ENCODE data around the gene TMPO. TPM values are rescaled to one million over a fixed set of nuclear protein-coding genes. Genes with fewer than 3 reads are reported as not detected.

Gene TMPO, protein sequence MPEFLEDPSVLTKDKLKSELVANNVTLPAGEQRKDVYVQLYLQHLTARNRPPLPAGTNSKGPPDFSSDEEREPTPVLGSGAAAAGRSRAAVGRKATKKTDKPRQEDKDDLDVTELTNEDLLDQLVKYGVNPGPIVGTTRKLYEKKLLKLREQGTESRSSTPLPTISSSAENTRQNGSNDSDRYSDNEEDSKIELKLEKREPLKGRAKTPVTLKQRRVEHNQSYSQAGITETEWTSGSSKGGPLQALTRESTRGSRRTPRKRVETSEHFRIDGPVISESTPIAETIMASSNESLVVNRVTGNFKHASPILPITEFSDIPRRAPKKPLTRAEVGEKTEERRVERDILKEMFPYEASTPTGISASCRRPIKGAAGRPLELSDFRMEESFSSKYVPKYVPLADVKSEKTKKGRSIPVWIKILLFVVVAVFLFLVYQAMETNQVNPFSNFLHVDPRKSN
- total RNA-seq, result 53.8 and 59.3 TPM in 2 replicates
- long read RNA-seq, full-length matches to known transcripts, result 40 of 62 reads
- long read RNA-seq, partial matches to known transcripts, result 8 of 62 reads
- long read RNA-seq, other reads (novel, unspliced or antisense), result 14 of 62 reads

DNA sequence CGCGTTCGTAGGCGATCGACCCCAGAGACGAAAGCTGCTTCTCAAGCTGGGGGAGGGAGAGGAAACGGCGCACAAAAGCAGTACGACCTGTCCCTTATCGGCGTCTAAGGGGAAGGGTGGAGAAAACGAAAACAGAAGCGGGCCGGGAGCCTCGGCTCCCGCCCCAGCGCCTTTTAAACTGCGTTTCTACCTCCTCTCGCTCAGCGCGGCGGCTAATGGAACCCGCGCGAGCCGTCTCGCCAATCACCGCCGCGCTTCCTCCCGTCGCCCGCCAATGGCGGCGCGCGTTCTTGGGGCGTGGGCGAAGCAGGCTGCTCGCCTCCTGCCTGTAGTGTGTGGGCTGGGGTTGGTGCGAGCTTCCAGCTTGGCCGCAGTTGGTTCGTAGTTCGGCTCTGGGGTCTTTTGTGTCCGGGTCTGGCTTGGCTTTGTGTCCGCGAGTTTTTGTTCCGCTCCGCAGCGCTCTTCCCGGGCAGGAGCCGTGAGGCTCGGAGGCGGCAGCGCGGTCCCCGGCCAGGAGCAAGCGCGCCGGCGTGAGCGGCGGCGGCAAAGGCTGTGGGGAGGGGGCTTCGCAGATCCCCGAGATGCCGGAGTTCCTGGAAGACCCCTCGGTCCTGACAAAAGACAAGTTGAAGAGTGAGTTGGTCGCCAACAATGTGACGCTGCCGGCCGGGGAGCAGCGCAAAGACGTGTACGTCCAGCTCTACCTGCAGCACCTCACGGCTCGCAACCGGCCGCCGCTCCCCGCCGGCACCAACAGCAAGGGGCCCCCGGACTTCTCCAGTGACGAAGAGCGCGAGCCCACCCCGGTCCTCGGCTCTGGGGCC is at the start of gene TMPO:
Gene TMPO (plus strand): TSS at position 304 of the 824 bp plus-strand sequence. CDS start 278 bp downstream, at position 582.
- Mint-ChIP-seq H3K4me3 (ENCODE audit: unreplicated experiment) (peak within 1 kb of the TSS; percentile 98), H3K27ac (ENCODE audit: unreplicated experiment) (peak within 1 kb of the TSS; percentile 98), H3K27me3 (ENCODE audit: unreplicated experiment) (no peaks in the 10 kb centered on the region), H3K9me3 (ENCODE audit: unreplicated experiment) (no peaks in the 10 kb centered on the region), H3K4me1 (ENCODE audit: unreplicated experiment) (peaks cover 43% of the 10 kb centered on the region), H3K36me3 (ENCODE audit: unreplicated experiment) (no peaks in the 10 kb centered on the region)
- TF ChIP-seq, protein P1, sequence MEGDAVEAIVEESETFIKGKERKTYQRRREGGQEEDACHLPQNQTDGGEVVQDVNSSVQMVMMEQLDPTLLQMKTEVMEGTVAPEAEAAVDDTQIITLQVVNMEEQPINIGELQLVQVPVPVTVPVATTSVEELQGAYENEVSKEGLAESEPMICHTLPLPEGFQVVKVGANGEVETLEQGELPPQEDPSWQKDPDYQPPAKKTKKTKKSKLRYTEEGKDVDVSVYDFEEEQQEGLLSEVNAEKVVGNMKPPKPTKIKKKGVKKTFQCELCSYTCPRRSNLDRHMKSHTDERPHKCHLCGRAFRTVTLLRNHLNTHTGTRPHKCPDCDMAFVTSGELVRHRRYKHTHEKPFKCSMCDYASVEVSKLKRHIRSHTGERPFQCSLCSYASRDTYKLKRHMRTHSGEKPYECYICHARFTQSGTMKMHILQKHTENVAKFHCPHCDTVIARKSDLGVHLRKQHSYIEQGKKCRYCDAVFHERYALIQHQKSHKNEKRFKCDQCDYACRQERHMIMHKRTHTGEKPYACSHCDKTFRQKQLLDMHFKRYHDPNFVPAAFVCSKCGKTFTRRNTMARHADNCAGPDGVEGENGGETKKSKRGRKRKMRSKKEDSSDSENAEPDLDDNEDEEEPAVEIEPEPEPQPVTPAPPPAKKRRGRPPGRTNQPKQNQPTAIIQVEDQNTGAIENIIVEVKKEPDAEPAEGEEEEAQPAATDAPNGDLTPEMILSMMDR (IDR thresholded peaks at IDR 0.05), result no peak
- peak; percentile 97 for DNase-seq (ENCODE audit: extremely low spot score, unreplicated experiment)

GRCh38 chr12:98465950-98466602 is 49.3 kb upstream of the TMPO start:
- H3K4me3 Mint-ChIP-seq (ENCODE audit: unreplicated experiment), result no peak overlapping the region
- no peak overlapping the region for H3K27ac Mint-ChIP-seq (ENCODE audit: unreplicated experiment)
- H3K27me3 Mint-ChIP-seq (ENCODE audit: unreplicated experiment), result no peaks in the 10 kb centered on the region
- no peak for DNase-seq (ENCODE audit: extremely low spot score, unreplicated experiment)
- TF ChIP-seq, protein P1 (IDR thresholded peaks at IDR 0.05), result no peak
- no peaks in the 10 kb centered on the region for H3K9me3 Mint-ChIP-seq (ENCODE audit: unreplicated experiment)
- no peaks in the 10 kb centered on the region for H3K36me3 Mint-ChIP-seq (ENCODE audit: unreplicated experiment)
- peaks cover 6% of the 10 kb centered on the region for H3K4me1 Mint-ChIP-seq (ENCODE audit: unreplicated experiment)

- no peak for DNase-seq (ENCODE audit: extremely low spot score, unreplicated experiment)
- Mint-ChIP-seq H3K36me3 (ENCODE audit: unreplicated experiment) (no peaks in the 10 kb centered on the region), H3K9me3 (ENCODE audit: unreplicated experiment) (no peaks in the 10 kb centered on the region), H3K4me3 (ENCODE audit: unreplicated experiment) (no peak overlapping the region), H3K27me3 (ENCODE audit: unreplicated experiment) (no peaks in the 10 kb centered on the region), H3K27ac (ENCODE audit: unreplicated experiment) (no peak overlapping the region), H3K4me1 (ENCODE audit: unreplicated experiment) (peaks cover 6% of the 10 kb centered on the region)
- TF ChIP-seq, protein P1 (IDR thresholded peaks at IDR 0.05), result no peak
These were observed 48.6 kb upstream of the TMPO start for GRCh38 chr12:98466640-98467400.

DNA sequence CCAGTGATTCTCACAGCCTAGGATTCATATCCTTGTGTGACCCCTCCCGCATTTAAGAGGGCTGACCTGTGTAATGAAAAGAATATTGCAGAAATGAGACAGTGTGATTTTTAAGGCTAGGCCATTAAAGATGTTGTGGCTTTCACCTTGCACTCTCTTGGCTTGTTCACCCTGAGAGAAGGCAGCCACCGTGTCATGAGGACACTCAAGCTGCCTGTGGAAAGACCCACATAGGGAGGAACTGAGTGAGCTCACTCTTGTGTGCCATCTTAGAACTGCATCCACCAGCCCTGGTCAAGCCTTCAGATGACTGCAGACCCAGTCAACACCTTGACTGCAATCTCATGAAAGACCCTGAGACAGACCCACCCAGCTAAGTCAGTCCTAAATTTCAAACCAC is 46.3 kb upstream of the TMPO start:
- Mint-ChIP-seq H3K4me1 (ENCODE audit: unreplicated experiment) (peaks cover 6% of the 10 kb centered on the region), H3K27me3 (ENCODE audit: unreplicated experiment) (no peaks in the 10 kb centered on the region), H3K36me3 (ENCODE audit: unreplicated experiment) (no peaks in the 10 kb centered on the region), H3K27ac (ENCODE audit: unreplicated experiment) (no peak overlapping the region), H3K4me3 (ENCODE audit: unreplicated experiment) (no peak overlapping the region), H3K9me3 (ENCODE audit: unreplicated experiment) (no peaks in the 10 kb centered on the region)
- TF ChIP-seq, protein P1 (IDR thresholded peaks at IDR 0.05), result no peak
- DNase-seq (ENCODE audit: extremely low spot score, unreplicated experiment), result no peak

Data from osteocyte (in vitro differentiated cells).